HUES64 (cell line): ENCODE measurements around the gene NEIL3.

Source experiments
- H3K27ac ChIP-seq: 2 replicates; pipeline ENCODE4 v1.7.0; 2013; ENCODE audit warnings: low read depth, low read length, inconsistent platforms
- H3K27me3 ChIP-seq: 2 replicates; pipeline ENCODE4 v1.6.1; 2013; ENCODE audit warnings: mild to moderate bottlenecking, low read length; ENCODE audit not compliant: insufficient read depth
- H3K36me3 ChIP-seq: 2 replicates; pipeline ENCODE4 v1.6.1; 2013; ENCODE audit warnings: mild to moderate bottlenecking, low read length; ENCODE audit not compliant: insufficient read depth
- H3K4me1 ChIP-seq: 2 replicates; pipeline ENCODE4 v1.6.1; 2013; ENCODE audit warnings: mild to moderate bottlenecking, low read length, moderate library complexity; ENCODE audit not compliant: insufficient read depth
- H3K4me3 ChIP-seq: 2 replicates; pipeline ENCODE4 v1.5.1; 2013; ENCODE audit warnings: mild to moderate bottlenecking, low read length, moderate library complexity
- H3K9ac ChIP-seq: 2 replicates; pipeline ENCODE4 v1.6.1; 2013; ENCODE audit warnings: mild to moderate bottlenecking, low read depth, low read length
- H3K9me3 ChIP-seq: 2 replicates; pipeline ENCODE4 v1.6.1; 2013; ENCODE audit warnings: low read depth, low read length; ENCODE audit not compliant: insufficient read depth
- WGBS: fragments of 150-250, 120-280 bp; methylation state at CpG from one replicate; pipeline ENCODE4 v1.1.7; 2013; ENCODE audit warnings: missing lambda C conversion rate; 5-methylcytosine and 5-hydroxymethylcytosine counted together

NEIL3 gene

GRCh38 chr4:177371461-177371860 lies 61.8 kb downstream of the NEIL3 start:
- Histone ChIP-seq H3K4me1 (peaks cover 5% of the 10 kb centered on the region; the same call in 1 of the 2 replicates), H3K27ac (no peak overlapping the region), H3K9me3 (no peaks in the 10 kb centered on the region), H3K9ac (no peak overlapping the region), H3K36me3 (no peaks in the 10 kb centered on the region), H3K4me3 (no peak overlapping the region), H3K27me3 (no peaks in the 10 kb centered on the region)
- 95% methylated on average over 4 of the region's 4 CpGs for WGBS

DNA sequence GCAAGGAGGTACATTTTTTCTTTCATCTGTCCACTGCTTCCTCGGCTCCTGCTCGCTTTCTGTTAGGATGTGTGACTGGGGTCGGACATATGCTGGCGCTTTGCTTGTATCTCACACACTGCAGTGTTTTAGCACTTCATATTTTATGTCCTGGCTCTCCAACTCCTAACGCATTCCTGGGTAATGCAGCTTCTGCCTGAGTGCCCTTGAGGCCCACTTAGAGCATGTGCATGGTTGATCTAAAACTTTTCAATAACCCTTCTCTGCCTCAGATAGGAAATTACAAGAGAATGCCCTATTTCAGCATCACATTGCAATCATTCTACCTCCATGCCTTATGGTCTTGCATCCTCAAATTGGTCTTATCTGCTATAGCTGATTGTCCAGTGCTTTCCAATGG lies 65.3 kb downstream of the NEIL3 start:
- no peaks in the 10 kb centered on the region for H3K36me3 ChIP-seq
- H3K4me3 ChIP-seq: no peak overlapping the region
- no peak overlapping the region for H3K27ac ChIP-seq
- H3K9me3 ChIP-seq: no peaks in the 10 kb centered on the region
- WGBS: 94% methylated on average over 5 of the region's 5 CpGs
- H3K4me1 ChIP-seq: peaks cover 5% of the 10 kb centered on the region; the same call in 1 of the 2 replicates
- no peak overlapping the region for H3K9ac ChIP-seq
- H3K27me3 ChIP-seq: no peaks in the 10 kb centered on the region

DNA sequence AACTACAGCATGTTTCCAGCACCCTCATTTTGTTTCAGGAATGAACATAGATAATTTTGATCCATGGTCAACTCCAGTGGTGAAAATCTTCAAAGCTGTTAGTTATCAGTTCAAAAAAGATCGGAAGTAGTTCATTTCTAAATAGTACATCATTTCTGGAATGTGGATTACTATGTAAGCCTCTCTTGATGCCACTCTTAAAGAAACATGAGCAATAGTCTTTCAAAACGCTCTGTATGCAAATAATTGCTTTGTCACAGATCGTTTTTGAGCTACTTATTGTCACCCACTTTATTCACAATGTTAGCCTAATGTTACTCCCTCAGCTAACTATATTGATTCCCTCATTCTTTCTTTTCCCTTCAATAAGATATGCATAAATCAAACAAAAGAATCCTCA lies 65.7 kb downstream of the NEIL3 start:
- no peaks in the 10 kb centered on the region for H3K27me3 ChIP-seq
- H3K9ac ChIP-seq: no peak overlapping the region
- no peak overlapping the region for H3K4me3 ChIP-seq
- WGBS: 61% methylated on average over 3 of the region's 3 CpGs
- peaks cover 5% of the 10 kb centered on the region; the same call in 1 of the 2 replicates for H3K4me1 ChIP-seq
- no peaks in the 10 kb centered on the region for H3K36me3 ChIP-seq
- H3K9me3 ChIP-seq: no peaks in the 10 kb centered on the region
- no peak overlapping the region for H3K27ac ChIP-seq

GRCh38 chr4:177376024-177376423 lies 66.3 kb downstream of the NEIL3 start:
- Histone ChIP-seq H3K4me1 (peaks cover 5% of the 10 kb centered on the region; the same call in 1 of the 2 replicates), H3K4me3 (no peak overlapping the region), H3K27me3 (no peaks in the 10 kb centered on the region), H3K36me3 (no peaks in the 10 kb centered on the region), H3K9ac (no peak overlapping the region), H3K9me3 (peaks cover 3% of the 10 kb centered on the region; the same call in 1 of the 2 replicates), H3K27ac (no peak overlapping the region)
- 86% methylated on average over 2 of the region's 2 CpGs for WGBS

- Histone ChIP-seq H3K27ac (no peak overlapping the region), H3K36me3 (no peaks in the 10 kb centered on the region), H3K9me3 (peaks cover 7% of the 10 kb centered on the region), H3K27me3 (no peaks in the 10 kb centered on the region), H3K4me3 (no peak overlapping the region), H3K9ac (no peak overlapping the region), H3K4me1 (peaks cover 5% of the 10 kb centered on the region; the same call in 1 of the 2 replicates)
- 95% methylated on average over 19 of the region's 19 CpGs for WGBS
Measured at GRCh38 chr4:177380730-177381287, 71.1 kb downstream of the NEIL3 start.

DNA sequence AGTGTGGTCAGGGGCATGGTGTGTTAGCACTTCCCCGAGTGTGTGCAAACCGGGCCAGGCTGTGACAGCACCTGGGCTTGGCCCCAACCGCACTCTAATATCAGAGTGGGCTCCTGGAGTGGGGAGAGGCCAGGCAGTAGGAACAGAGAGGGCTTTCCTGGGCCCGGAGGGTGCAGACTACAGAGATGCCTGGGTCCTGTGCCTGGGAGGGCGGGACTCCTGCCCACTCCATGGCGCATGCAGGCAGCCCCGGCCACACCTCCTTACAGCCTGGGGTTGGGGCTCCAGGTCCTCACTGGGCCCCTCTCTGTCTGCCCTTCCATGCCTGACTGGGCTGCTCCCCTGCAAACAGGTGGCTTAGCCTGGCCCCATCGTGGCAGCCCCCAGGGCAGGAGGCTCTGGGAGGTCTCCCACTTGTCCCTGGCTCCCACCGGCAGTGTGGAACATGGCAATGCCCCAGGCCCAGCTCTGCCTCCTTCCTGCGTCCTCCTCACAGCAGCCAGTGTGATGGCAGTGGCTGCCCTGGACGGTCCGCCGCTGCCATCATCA lies 72.2 kb downstream of the NEIL3 start:
- no peaks in the 10 kb centered on the region for H3K36me3 ChIP-seq
- H3K9ac ChIP-seq: no peak overlapping the region
- H3K9me3 ChIP-seq: peaks cover 7% of the 10 kb centered on the region
- no peaks in the 10 kb centered on the region for H3K27me3 ChIP-seq
- no peak overlapping the region for H3K27ac ChIP-seq
- no peaks in the 10 kb centered on the region for H3K4me1 ChIP-seq
- no peak overlapping the region for H3K4me3 ChIP-seq
- 95% methylated on average over 13 of the region's 13 CpGs for WGBS

- H3K36me3 ChIP-seq: no peaks in the 10 kb centered on the region
- no peak overlapping the region for H3K27ac ChIP-seq
- no peak overlapping the region for H3K4me3 ChIP-seq
- no peaks in the 10 kb centered on the region for H3K27me3 ChIP-seq
- WGBS: 93% methylated on average over 4 of the region's 4 CpGs
- no peaks in the 10 kb centered on the region for H3K4me1 ChIP-seq
- no peak overlapping the region for H3K9ac ChIP-seq
- peaks cover 7% of the 10 kb centered on the region for H3K9me3 ChIP-seq
Measured at GRCh38 chr4:177384856-177385397, 75.3 kb downstream of the NEIL3 start.

- no peaks in the 10 kb centered on the region for H3K36me3 ChIP-seq
- H3K4me3 ChIP-seq: no peak overlapping the region
- peaks cover 6% of the 10 kb centered on the region for H3K9me3 ChIP-seq
- H3K27me3 ChIP-seq: no peaks in the 10 kb centered on the region
- H3K9ac ChIP-seq: no peak overlapping the region
- 93% methylated on average over 1 of the region's 2 CpGs for WGBS
- H3K27ac ChIP-seq: no peak overlapping the region
- H3K4me1 ChIP-seq: no peaks in the 10 kb centered on the region
Measured at GRCh38 chr4:177385576-177386277, 76.1 kb downstream of the NEIL3 start.

- H3K4me1 ChIP-seq: no peaks in the 10 kb centered on the region
- no peaks in the 10 kb centered on the region for H3K27me3 ChIP-seq
- no peak overlapping the region for H3K27ac ChIP-seq
- H3K4me3 ChIP-seq: no peak overlapping the region
- H3K9me3 ChIP-seq: peaks cover 1% of the 10 kb centered on the region
- WGBS: 95% methylated on average over 5 of the region's 5 CpGs
- no peak overlapping the region for H3K9ac ChIP-seq
- no peaks in the 10 kb centered on the region for H3K36me3 ChIP-seq
Measured at GRCh38 chr4:177386278-177386815, 76.7 kb downstream of the NEIL3 start.

DNA sequence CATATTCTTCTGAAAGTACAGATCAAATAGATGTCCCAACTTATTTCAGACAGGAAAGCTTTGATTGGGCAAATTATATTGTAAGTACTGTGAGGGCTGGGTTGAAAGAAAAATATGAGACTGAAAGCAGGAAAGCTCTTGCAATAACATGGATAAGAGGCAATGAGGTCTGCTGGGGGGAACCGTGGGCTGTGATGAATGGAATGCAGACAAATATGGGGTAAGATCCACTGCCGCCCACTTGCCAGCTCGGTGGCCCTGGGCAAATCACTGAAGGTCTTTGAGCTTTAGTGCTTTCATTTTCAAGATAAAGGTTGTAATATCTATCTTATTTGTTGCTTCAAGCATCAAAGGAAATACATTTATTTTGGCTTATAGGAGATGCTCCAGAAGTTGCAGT lies 81.6 kb downstream of the NEIL3 start:
- H3K27me3 ChIP-seq: no peaks in the 10 kb centered on the region
- H3K27ac ChIP-seq: no peak overlapping the region
- H3K4me1 ChIP-seq: no peaks in the 10 kb centered on the region
- no peak overlapping the region for H3K9ac ChIP-seq
- no peaks in the 10 kb centered on the region for H3K9me3 ChIP-seq
- 89% methylated on average over 3 of the region's 3 CpGs for WGBS
- no peaks in the 10 kb centered on the region for H3K36me3 ChIP-seq
- H3K4me3 ChIP-seq: no peak overlapping the region

DNA sequence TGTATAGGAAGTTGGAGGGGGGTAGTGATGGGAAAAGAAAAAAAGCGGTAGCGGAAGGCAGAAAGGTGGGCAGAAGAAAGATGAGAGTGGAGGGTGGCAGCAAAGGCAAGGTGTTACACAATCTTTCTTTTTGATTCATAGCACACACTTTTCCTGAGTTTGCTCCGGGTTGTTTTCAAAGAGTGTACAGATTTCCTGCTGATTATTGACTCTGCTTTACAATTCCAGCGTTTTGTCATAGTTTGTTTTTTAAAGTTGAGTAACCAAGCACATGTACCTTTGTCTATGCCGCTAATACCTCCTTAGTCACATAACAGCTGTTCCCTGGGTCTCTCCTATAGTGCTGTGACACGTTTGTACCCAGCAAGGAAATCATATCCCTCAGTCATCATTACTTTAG lies 82.3 kb downstream of the NEIL3 start:
- no peak overlapping the region for H3K4me3 ChIP-seq
- no peaks in the 10 kb centered on the region for H3K36me3 ChIP-seq
- no peak overlapping the region for H3K9ac ChIP-seq
- WGBS: 91% methylated on average over 6 of the region's 6 CpGs
- H3K27ac ChIP-seq: no peak overlapping the region
- H3K4me1 ChIP-seq: no peaks in the 10 kb centered on the region
- no peaks in the 10 kb centered on the region for H3K9me3 ChIP-seq
- H3K27me3 ChIP-seq: no peaks in the 10 kb centered on the region
